Neuron (in vitro differentiated cells): ENCODE data around the gene CYTH1.

Experiments used
- H2AFZ ChIP-seq: one replicate; pipeline ENCODE4 v1.6.1; 2013; ENCODE audit warnings: low read depth, mild to moderate bottlenecking, inconsistent platforms, low read length, moderate library complexity
- H3K27me3 ChIP-seq: one replicate; pipeline ENCODE4 v1.6.1; 2013; ENCODE audit warnings: low read length; ENCODE audit not compliant: insufficient read depth
- H3K36me3 ChIP-seq: one replicate; pipeline ENCODE4 v1.6.1; 2013; ENCODE audit warnings: low read length; ENCODE audit not compliant: insufficient read depth
- H3K4me1 ChIP-seq: one replicate; pipeline ENCODE4 v1.6.1; 2013; ENCODE audit warnings: low read length; ENCODE audit not compliant: insufficient read depth
- H3K4me3 ChIP-seq: 2 replicates; pipeline ENCODE4 v1.5.1; 2013; ENCODE audit warnings: mild to moderate bottlenecking, low read length, moderate library complexity
- H3K9me3 ChIP-seq: one replicate; pipeline ENCODE4 v1.6.1; 2013; ENCODE audit warnings: low read length

The CYTH1 gene

GRCh38 chr17:78705071-78705470 lies 77.0 kb downstream of the CYTH1 start:
- Histone ChIP-seq H3K27me3 (no peaks in the 10 kb centered on the region), H3K4me3 (no peak overlapping the region), H3K36me3 (peaks cover 36% of the 10 kb centered on the region), H3K9me3 (peaks cover 1% of the 10 kb centered on the region), H3K4me1 (no peaks in the 10 kb centered on the region), H2AFZ (no peak overlapping the region)

GRCh38 chr17:78704594-78704993 lies 77.5 kb downstream of the CYTH1 start:
- H2AFZ ChIP-seq = no peak overlapping the region
- peaks cover 1% of the 10 kb centered on the region for H3K9me3 ChIP-seq
- H3K4me1 ChIP-seq = no peaks in the 10 kb centered on the region
- no peaks in the 10 kb centered on the region for H3K27me3 ChIP-seq
- H3K36me3 ChIP-seq = peaks cover 41% of the 10 kb centered on the region
- no peak overlapping the region for H3K4me3 ChIP-seq

DNA sequence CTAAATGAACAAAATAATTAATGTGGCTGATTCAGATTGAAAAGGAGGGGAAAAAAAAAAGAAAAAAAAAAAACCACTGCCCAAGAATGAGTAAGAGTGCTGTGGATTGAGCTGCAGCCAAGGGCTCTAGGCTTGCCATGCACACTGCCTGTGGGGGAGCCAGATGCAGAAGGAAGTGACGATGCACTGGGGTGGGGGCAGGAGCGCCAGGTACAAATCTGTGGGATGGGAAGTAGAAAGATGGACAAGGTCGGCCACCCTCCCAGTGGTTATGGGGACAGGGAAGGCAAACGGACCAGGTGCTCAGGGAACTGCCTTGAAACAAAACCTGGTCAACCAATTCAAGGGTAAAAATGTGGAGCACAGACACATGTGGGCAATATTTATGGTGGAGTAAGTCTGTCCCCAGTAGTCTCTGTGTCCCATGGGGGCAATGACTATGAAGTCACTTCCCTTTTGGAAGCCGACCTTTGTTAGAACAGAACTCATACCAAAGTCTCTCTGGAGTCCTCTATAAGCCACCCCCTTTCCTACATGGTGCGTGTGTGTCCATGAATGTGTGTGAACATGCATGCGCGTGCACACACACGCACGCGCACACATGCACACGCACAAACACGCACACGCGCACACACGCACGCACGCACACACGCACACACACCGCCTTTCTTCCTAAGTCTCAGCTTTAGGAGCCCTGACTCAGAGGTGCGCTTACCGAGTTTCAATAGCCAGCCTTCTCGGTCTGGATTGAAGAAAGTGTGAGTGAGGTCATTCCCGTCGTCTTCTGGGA lies 84.3 kb downstream of the CYTH1 start:
- H3K9me3 ChIP-seq = no peaks in the 10 kb centered on the region
- H3K36me3 ChIP-seq = peaks cover 62% of the 10 kb centered on the region
- H3K27me3 ChIP-seq = no peaks in the 10 kb centered on the region
- H2AFZ ChIP-seq = no peak overlapping the region
- H3K4me1 ChIP-seq = no peaks in the 10 kb centered on the region
- no peak overlapping the region for H3K4me3 ChIP-seq

DNA sequence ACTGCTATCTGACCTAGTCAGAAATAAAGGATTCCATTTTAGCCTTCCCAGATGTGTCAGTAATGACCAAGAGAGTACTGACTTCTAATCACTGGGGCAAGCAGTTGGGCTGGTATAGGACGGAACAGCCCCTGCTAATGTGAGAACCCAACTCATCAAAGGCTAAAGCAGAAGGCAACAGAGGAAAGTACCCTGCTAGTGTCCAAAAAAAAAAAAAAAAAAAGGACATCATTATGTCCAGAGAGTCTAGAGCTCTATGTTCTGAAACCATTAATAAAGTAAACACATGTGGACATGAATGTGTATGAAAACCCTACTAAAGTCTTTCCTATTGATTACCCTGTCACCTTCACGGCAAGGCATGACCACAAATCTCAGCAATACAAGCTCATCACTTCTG lies 85.0 kb downstream of the CYTH1 start:
- no peak overlapping the region for H3K4me3 ChIP-seq
- H3K9me3 ChIP-seq = no peaks in the 10 kb centered on the region
- H3K4me1 ChIP-seq = no peaks in the 10 kb centered on the region
- H3K27me3 ChIP-seq = no peaks in the 10 kb centered on the region
- H2AFZ ChIP-seq = no peak overlapping the region
- peaks cover 61% of the 10 kb centered on the region for H3K36me3 ChIP-seq

- Histone ChIP-seq H3K27me3 (no peaks in the 10 kb centered on the region), H2AFZ (no peak overlapping the region), H3K36me3 (peaks cover 58% of the 10 kb centered on the region), H3K4me3 (no peak overlapping the region), H3K9me3 (no peaks in the 10 kb centered on the region), H3K4me1 (no peaks in the 10 kb centered on the region)
These were observed 85.8 kb downstream of the CYTH1 start for GRCh38 chr17:78696016-78696982.

DNA sequence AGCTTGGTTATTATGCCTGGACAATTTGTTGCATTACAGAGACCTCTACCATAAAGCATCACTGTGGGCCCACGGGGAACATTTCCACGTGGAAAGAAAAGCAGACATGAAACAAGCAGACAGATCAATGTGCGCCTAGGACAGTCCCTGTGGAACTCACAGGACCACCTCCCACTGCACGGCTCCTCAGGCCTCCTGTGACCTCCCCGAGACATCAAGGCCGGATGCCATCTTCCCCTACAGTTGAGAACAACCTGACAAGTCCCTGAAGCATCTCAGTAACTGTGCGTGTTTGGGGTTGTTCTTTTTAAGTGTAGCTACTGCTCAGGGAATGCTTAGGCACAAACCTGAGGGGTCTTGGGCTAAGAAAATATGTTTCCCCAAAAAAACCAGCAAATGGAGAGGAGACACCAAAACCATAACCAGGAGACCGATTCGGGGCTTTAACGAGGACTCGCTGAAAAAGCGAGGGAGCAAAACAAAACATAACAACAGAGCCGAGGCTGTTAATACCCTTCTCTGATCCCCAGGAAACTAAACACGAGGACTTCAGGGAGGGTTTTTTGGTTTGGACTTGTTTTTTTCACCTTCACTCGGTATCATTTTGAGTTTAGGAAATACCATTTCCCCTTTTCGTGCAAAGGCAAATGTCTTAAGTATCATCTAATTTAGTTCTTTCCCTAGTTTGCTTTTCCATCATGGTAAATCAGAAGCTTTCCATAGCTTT lies 87.1 kb downstream of the CYTH1 start:
- H3K27me3 ChIP-seq = no peaks in the 10 kb centered on the region
- no peaks in the 10 kb centered on the region for H3K4me1 ChIP-seq
- no peak overlapping the region for H3K4me3 ChIP-seq
- H3K36me3 ChIP-seq = peaks cover 52% of the 10 kb centered on the region
- no peak overlapping the region for H2AFZ ChIP-seq
- peaks cover 3% of the 10 kb centered on the region for H3K9me3 ChIP-seq

DNA sequence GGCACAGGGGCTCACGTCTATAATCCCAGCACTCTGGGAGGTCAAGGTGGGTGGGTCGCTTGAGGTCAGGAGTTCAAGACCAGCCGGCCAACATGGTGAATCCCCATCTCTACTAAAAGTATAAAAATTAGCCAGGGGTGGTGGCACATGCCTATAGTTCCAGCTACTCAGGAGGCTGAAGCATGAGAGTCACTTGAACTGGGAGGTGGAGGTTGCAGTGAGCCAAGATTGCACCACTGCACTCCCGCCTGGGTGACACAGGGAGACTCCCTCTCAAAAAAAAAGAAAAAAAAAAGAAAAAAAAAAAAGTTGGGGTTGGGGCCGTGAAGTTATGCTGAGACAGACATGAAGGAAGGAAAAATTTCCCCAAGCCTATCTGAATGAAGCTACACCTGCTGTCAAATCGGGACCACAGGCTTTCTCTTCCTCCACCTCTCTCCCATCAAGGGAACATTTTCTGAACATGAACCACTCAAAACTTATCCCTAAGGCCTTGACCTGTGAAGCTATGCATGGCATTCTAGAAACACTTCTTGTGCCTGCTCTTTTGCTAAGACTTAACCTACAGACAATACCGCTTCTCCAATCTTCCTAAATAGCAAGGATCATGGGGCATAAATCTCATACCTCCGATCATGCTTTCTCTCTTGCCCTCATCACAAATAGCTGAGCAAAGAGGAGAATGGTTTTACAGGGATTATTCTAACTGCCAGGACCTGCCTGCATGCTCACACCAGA lies 88.6 kb downstream of the CYTH1 start:
- no peak overlapping the region for H3K4me3 ChIP-seq
- H2AFZ ChIP-seq = no peak overlapping the region
- peaks cover 8% of the 10 kb centered on the region for H3K9me3 ChIP-seq
- no peaks in the 10 kb centered on the region for H3K27me3 ChIP-seq
- peaks cover 53% of the 10 kb centered on the region for H3K36me3 ChIP-seq
- no peaks in the 10 kb centered on the region for H3K4me1 ChIP-seq

- peaks cover 10% of the 10 kb centered on the region for H3K9me3 ChIP-seq
- no peak overlapping the region for H3K4me3 ChIP-seq
- no peaks in the 10 kb centered on the region for H3K27me3 ChIP-seq
- H3K4me1 ChIP-seq = no peaks in the 10 kb centered on the region
- no peak overlapping the region for H2AFZ ChIP-seq
- peaks cover 53% of the 10 kb centered on the region for H3K36me3 ChIP-seq
These were observed 89.5 kb downstream of the CYTH1 start for GRCh38 chr17:78692460-78693010.

- no peak overlapping the region for H3K4me3 ChIP-seq
- H3K36me3 ChIP-seq = peaks cover 42% of the 10 kb centered on the region
- H3K9me3 ChIP-seq = peaks cover 12% of the 10 kb centered on the region
- no peaks in the 10 kb centered on the region for H3K4me1 ChIP-seq
- no peaks in the 10 kb centered on the region for H3K27me3 ChIP-seq
- no peak overlapping the region for H2AFZ ChIP-seq
These were observed 93.0 kb downstream of the CYTH1 start for GRCh38 chr17:78689029-78689428.

DNA sequence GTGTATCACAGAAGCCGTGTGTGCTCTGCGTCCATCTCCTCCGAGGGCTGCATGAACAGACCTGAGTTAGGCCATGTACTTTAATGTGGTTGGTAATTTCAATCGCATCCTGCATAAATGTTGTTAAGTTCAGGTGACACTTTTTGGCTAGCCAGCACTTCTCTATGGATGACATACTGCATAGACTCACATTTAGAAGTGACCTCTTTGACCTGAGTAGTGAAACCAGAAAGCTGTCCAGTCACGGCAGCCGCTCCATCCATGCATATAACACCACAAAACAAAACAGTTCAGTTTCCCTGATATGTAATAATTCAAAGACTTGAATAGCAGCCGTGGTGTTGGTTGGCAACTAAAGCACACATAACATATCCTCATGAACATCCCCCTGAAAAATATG lies 94.1 kb downstream of the CYTH1 start:
- Histone ChIP-seq H3K27me3 (no peaks in the 10 kb centered on the region), H3K9me3 (peaks cover 12% of the 10 kb centered on the region), H3K4me3 (no peak overlapping the region), H3K4me1 (no peaks in the 10 kb centered on the region), H2AFZ (no peak overlapping the region), H3K36me3 (peaks cover 36% of the 10 kb centered on the region)

DNA sequence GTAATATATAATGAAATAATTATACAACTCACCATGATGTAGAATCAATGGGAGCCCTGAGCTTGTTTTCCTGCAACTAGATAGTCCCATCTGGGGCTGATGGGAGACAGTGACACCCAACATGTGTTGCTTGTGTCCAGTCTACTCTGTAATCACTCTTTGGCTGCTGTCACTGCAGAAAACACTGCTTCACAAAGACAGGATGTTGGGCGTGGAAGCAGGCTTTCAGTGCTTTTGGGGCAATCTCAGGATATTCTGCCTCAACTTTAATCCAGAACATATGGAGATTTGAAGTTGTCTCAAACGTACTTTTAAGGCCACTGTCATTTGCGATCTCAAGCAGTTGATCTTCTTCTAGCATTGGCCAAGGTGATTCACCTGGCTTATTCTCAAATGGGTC lies 94.9 kb downstream of the CYTH1 start:
- Histone ChIP-seq H3K4me1 (no peaks in the 10 kb centered on the region), H2AFZ (no peak overlapping the region), H3K4me3 (no peak overlapping the region), H3K27me3 (no peaks in the 10 kb centered on the region), H3K9me3 (peaks cover 12% of the 10 kb centered on the region), H3K36me3 (peaks cover 34% of the 10 kb centered on the region)

GRCh38 chr17:78684026-78684425 lies 98.0 kb downstream of the CYTH1 start:
- Histone ChIP-seq H3K9me3 (peaks cover 4% of the 10 kb centered on the region), H2AFZ (no peak overlapping the region), H3K27me3 (no peaks in the 10 kb centered on the region), H3K4me1 (no peaks in the 10 kb centered on the region), H3K36me3 (peaks cover 31% of the 10 kb centered on the region), H3K4me3 (no peak overlapping the region)
